GM12873 (cell line): ENCODE results near the gene CYP24A1.

ENCODE experiments used
- CTCF ChIP-seq: IDR thresholded peaks from 2 replicates; pipeline ENCODE4 v1.5.1; 2012; ENCODE audit warnings: low read depth, mild to moderate bottlenecking, moderate library complexity, low read length, control low read depth; ENCODE audit not compliant: insufficient read depth; ENCODE audit errors: missing control alignments

CYP24A1 gene

GRCh38 chr20:54165803-54166202 is 8.0 kb downstream of the CYP24A1 start:
- no peak for TF ChIP-seq CTCF

- no peak for TF ChIP-seq CTCF
Observed at GRCh38 chr20:54165014-54165413, 8.8 kb downstream of the CYP24A1 start.

GRCh38 chr20:54163402-54163801 is 10.4 kb downstream of the CYP24A1 start:
- TF ChIP-seq CTCF = no peak

- TF ChIP-seq CTCF = no peak
Observed at GRCh38 chr20:54162378-54163009, 11.3 kb downstream of the CYP24A1 start.

GRCh38 chr20:54161821-54162149 is 12.0 kb downstream of the CYP24A1 start:
- no peak for TF ChIP-seq CTCF

- no peak for TF ChIP-seq CTCF
Observed at GRCh38 chr20:54161008-54161820, 12.6 kb downstream of the CYP24A1 start.

GRCh38 chr20:54160065-54161007 is 13.4 kb downstream of the CYP24A1 start:
- no peak for TF ChIP-seq CTCF
